H1 (cell line): ENCODE results near the gene DVL3. TPM values are rescaled to one million over a fixed set of nuclear protein-coding genes. Genes with fewer than 3 reads are reported as not detected.

Source experiments
- BCL11A ChIP-seq, 2 experiments: IDR thresholded peaks; one replicate each; pipeline ENCODE4 v1.6.1; 2011; ENCODE audit warnings: low read depth in 2 of 2, low read length in 2 of 2, mild to moderate bottlenecking in 2 of 2
- CTCF ChIP-seq, 3 experiments: IDR thresholded peaks; 1 replicate in 2 of 3; 2 replicates in 1 of 3; pipeline versions ENCODE4 v1.5.1 to v1.6.1; 2011; ENCODE audit warnings: low read length in 3 of 3, mild to moderate bottlenecking in 3 of 3, inconsistent platforms in 2 of 3, low read depth in 1 of 3, moderate library complexity in 1 of 3; ENCODE audit not compliant: insufficient read depth in 1 of 3; ENCODE audit errors: control extremely low read depth in 1 of 3
- EP300 ChIP-seq, 2 experiments: IDR thresholded peaks; 1 replicate in 1 of 2; 2 replicates in 1 of 2; pipeline ENCODE4 v1.6.1; 2011 to 2012; ENCODE audit warnings: low read depth in 2 of 2, low read length in 2 of 2, mild to moderate bottlenecking in 2 of 2, borderline replicate concordance in 1 of 2, inconsistent platforms in 1 of 2, moderate library complexity in 1 of 2
- NANOG ChIP-seq: IDR thresholded peaks from 2 replicates; pipeline ENCODE4 v1.6.1; 2011; ENCODE audit warnings: low read length, low read depth, mild to moderate bottlenecking, inconsistent platforms; ENCODE audit not compliant: insufficient read depth, poor library complexity, severe bottlenecking
- SIN3A ChIP-seq, 2 experiments: IDR thresholded peaks in 1 of 2; conservative IDR thresholded peaks in 1 of 2; 2 replicates each; pipeline ENCODE4 v1.6.1; 2011 to 2012; ENCODE audit warnings: low read length in 2 of 2, improper control_type of control experiment in 1 of 2, low read depth in 1 of 2, mild to moderate bottlenecking in 1 of 2
- TEAD4 ChIP-seq: IDR thresholded peaks from 2 replicates; pipeline ENCODE4 v1.6.1; 2012; ENCODE audit warnings: low read depth, low read length, inconsistent platforms, mixed read lengths
- USF2 ChIP-seq: IDR thresholded peaks from 2 replicates; pipeline ENCODE4 v1.6.1; 2011; ENCODE audit warnings: low read length, improper control_type of control experiment
- polyA plus RNA-seq, 7 experiments: library from polyadenylated mRNA; depleted of rRNA in 3 of 7; stranded (reverse) in 5 of 7; unstranded in 2 of 7; fragments of >200 nt in 5 of 7; fragments of 200-250 nt in 2 of 7; gene quantifications; 1 replicate in 5 of 7; 2 replicates in 1 of 7; 4 replicates in 1 of 7; pipeline versions ENCODE4 v1.2.1 to v1.2.3, GENCODE V29; 2011 to 2013; ENCODE audit warnings: missing spikeins in 2 of 7, mixed read lengths in 2 of 7
- total RNA-seq: library from RNA; stranded (reverse); fragmentation: NEBNext Ultra II Directional; extraction: Animal tissue kit (Norgen Biotek cat#: 25700); gene quantifications from 2 replicates; pipeline ENCODE4 v1.2.1, GENCODE V29; 2021

The DVL3 gene
- total and polyA plus RNA-seq, 2 of the 8 experiments (the other 6 are each of a cell fraction or from before 2014, with no cell fraction given) = 38.5 to 66.6 TPM

- TF ChIP-seq CTCF (IDR thresholded peaks at IDR 0.05; ENCODE audit: control extremely low read depth in 1 of 3, insufficient read depth in 1 of 3, low read depth in 1 of 3, low read length in 3 of 3) (peak; percentile 36 to 69 (median 55); a peak in 3 of 4 replicates), NANOG (no peak), USF2 (no peak), EP300 (IDR thresholded peaks at IDR 0.05; ENCODE audit: borderline replicate concordance in 1 of 2, low read depth in 2 of 2, low read length in 2 of 2) (no peak), SIN3A (conservative IDR thresholded peaks at IDR 0.05 in 1 of 2, IDR thresholded peaks at IDR 0.05 in 1 of 2; ENCODE audit: low read depth in 1 of 2, low read length in 2 of 2) (no peak), BCL11A (IDR thresholded peaks at IDR 0.05; ENCODE audit: low read depth in 2 of 2, low read length in 2 of 2) (no peak), TEAD4 (peak; percentile 52; the same call in 1 of the 2 replicates)
These were observed 26.2 kb upstream of the DVL3 start (continued) for GRCh38 chr3:184129012-184129411.
